HG03025 (cell line): ENCODE data around the gene ARPP19.
"Not testable (repeated sequence)": the region's sequence is repeated elsewhere in the genome, so short reads cannot be mapped to it uniquely, and the experiment has no call there.

Experiments used
- ATAC-seq: cut with Tn5 transposase; IDR thresholded peaks from one replicate; pipeline ENCODE4 v1.9.1; 2021; ENCODE audit warnings: mild to moderate bottlenecking, moderate library complexity; ENCODE audit not compliant: unreplicated experiment, low FRiP score

The ARPP19 gene

DNA sequence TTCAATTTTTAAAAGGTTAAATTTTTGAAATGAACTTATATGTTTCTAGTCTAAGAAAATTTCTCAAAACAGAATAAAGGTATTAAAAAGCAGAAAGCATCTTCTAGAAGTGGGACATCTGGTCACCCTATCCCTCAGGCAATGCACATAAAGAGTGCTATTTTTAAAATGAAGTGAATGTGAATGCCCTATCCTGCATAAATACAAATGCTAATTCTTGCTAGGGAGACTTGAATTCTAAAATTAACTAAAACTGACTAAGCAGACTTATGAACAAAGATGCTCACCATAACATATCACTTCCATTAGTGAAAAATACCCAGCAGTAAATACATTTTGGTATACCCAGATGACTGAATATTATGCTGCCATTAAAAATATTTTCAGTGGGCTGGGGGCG is 51.8 kb downstream of the ARPP19 start:
- ATAC-seq, result no peak

DNA sequence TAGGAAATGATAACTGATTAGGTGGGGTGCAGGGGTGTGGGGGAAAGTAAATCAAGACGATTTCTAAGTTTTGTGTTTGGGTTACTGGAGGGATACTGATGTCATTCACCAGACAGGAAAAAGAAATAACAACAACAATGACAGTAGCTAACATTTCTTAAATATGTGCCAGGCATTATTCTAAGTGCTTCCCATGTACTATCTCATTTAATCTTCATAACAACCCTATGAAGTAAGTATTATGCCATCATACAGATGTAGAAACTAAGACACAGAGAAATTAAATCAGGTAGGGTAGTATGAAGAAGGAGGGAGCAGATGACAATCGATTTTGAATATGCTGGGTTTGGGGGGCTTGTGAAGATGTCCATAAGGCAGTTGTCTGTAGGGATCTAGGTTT is 53.5 kb downstream of the ARPP19 start:
- no peak for ATAC-seq

DNA sequence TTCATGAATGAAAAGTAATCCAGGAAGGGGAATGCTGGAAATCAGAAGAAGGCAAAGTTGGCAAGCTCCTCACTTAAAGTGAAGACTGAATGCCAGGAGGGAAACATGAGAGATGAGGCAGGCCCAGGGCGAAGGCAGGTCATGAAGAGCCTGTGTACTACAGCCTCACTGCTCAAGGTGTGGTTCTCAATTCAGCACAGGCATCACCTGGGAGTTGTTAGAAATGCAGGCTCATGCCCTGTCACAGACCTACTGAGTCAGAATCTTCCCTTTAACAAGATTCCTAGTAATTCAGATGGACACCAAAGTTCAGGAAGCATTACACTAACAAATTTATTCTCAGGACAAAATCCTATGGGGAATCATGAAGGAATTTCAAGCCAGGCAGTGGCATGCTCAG is 54.3 kb downstream of the ARPP19 start:
- no peak for ATAC-seq

DNA sequence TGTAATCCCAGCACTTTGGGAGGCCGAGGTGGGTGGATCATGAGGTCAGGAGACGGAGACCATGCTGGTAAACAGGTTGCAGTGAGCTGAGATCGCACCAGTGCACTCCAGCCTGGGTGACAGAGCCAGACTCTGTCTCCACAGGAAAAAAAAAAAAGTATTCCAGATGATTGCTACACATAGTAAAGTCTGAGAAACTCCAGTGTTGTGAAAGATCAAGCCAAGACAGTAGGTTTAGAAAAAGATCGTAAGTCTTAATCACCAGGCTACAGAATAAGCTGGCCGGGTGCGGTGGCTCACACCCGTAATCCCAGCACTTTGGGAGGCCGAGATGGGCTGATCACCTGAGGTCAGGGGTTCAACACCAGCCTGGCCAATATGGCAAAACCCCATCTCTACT is 56.0 kb downstream of the ARPP19 start:
- ATAC-seq, result not testable (repeated sequence)

DNA sequence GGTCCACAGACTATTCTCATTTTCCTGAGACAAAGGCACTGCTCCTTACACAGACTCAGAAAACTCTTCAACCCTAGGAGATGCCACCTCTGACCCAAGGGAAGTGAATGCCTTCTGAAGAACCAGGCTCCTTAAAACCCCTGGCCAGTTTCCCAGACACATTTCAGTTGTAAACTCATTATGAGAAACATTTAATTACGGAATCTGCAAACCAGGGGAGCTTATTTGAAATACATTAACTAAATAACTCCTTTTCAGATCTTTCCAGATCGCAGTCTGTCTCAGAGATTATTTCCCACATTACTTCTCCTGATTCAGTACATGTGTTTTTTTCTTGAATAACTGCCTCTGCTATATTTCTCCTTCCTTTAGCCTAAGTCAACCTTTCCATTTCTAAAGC is 57.7 kb downstream of the ARPP19 start:
- no peak for ATAC-seq

DNA sequence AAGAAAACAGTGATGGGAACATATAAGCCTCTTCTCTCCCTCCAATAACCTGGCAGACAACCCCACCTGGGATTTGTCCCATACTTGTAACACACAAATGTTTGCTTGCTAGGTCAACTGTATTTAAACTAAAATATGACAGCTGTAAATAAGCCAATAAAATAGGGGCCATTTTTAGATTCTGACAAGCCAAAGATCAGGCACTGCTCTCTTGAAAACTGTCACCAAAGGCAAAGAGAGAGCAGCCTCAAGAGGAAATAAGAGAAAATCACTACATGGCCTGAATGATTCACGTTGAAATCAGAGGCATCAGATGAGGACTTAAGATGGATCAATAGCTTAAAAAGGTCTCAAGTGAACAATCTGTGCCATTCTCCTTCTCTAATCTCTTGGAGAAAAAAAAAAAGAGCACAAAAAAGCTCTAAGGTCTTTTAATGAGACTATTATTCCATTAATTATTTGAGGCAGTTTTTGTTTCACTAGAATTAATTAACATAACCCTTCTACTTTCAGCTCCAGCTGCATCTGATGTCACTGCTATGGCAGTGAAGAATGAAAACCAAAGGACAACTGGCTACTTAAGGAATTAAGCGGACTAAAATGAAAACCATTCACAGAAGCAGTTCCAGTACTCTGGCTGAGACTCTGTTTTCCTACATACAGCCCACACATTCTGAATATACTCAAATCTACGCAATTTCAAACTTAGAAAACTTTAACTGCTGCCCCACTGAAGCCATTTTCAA is 59.2 kb downstream of the ARPP19 start:
- ATAC-seq, result no peak

DNA sequence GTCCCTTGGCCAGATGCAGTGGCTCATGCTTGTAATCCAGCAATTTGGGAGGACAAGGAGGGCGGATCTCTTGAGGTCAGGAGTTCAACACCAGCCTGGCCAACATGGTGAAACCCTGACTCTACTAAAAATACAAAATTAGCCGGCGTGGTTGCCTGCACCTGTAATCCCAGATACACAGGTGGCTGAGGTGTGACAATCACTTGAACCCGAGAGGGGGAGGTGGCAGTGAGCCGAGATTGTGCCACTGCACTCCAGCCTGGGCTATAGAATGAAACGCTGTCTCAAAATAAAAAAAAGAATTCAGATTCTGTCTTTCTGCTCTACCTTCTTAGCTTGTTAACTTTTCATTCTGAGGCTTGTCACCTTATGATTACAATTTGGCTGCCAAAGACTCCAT is 62.3 kb downstream of the ARPP19 start:
- ATAC-seq, result no peak

DNA sequence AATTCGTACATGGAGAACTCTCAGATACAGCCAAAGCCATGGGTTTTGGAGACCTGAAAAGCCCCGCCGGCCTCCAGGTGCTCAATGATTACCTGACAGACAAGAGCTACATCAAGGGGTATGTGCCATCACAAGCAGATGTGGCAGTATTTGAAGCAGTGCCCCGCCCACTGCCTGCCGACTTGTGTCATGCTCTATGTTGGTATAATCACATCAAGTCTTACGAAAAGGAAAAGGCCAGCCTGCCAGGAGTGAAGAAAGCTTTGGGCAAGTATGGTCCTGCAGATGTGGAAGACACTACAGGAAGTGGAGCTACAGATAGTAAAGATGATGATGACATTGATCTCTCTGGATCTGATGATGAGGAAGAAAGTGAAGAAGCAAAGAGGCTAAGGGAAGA is 63.7 kb downstream of the ARPP19 start:
- ATAC-seq, result no peak

DNA sequence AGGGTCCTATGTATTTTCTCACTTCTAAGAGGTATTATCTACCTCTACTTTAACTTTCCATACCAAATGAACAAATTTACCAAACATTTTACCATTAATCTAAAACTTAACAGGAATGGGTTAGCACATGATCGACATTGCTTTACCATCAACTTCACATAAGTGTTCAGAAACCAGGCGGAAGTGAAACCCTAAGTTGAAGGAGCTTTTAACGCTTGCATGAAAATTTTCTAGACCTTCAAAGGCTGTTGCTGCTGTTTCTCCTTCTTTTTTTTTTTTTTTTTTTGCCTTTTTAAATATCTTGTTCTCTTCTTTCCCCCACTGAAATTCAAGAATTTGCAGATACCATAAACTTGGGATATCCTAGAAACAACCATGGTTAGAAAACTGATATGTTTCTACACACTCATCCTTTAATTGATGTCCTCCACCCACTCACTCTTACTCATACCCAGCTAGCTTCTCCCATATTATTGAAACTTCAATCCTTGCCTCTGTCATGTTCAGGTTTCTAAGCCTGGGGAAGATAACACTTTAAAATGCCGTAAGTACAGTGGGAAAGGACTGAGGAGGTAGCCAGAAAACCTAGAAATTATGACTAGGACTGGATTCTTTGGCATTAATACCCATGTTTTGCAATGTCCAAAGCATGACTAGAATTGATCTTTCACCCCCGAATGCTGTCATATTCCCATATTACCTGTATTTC is 64.9 kb downstream of the ARPP19 start:
- ATAC-seq, result no peak

DNA sequence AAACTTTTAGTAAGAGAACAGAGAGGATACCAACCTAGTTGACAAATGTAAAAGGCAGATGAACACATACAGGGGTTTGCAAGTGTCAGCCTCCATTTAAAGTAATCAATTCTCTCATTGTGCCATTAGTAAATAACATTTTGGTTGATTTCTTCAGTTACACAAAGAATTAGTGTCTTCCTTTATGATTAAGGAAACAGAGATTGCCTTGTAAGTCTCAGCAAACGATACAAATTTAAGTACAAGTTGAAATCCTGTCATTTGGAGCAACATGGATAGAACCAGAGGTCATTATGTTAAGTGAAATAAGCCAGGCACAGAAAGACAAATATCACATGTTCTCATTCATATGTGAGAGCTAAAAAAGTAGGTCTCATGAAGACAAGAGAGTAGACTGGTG is 66.2 kb downstream of the ARPP19 start:
- no peak for ATAC-seq

DNA sequence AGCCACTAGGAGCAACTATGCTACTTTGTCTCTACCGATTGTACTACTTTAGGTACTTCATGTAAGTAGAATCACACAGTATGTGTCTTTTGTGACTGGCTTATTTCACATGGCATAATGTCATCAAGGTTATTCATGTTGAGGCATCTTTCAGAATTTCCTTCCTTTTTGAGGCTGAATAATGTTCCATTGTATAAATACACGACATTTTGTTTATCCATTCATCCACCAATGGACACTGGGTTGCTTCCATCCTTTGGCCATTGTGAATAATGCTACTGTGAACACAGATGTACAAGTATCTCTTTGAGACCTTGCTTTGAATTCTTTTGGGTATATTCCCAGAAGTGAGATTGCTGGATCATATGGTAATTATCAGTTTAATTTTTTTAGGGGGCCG is 69.3 kb downstream of the ARPP19 start:
- no peak for ATAC-seq

DNA sequence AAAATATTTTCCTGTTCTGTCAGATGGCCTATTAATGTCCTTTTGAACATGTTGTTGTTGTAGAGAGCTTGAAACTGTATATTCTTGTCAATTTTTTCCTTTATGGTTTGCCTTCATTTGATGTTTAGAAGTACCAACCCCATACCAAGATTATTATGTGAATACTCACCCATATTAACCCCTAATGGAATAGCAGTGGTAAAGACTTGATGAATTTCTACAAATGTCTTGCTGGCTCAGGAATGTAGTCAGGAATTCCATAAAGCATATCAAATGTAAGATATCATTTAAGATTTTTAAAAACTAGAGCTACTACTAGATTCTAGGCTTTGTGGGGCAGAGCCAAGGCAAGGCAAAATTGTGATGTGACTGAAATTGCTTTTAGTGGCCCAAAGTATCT is 70.1 kb downstream of the ARPP19 start:
- ATAC-seq, result no peak
